BJ (cell line): Measurements from ENCODE around the gene RNU2-63P. TPM values are rescaled to one million over a fixed set of nuclear protein-coding genes. Genes with fewer than 3 reads are reported as not detected.
"Not testable (repeated sequence)": the region's sequence is repeated elsewhere in the genome, so short reads cannot be mapped to it uniquely, and the experiment has no call there.

Experiments used
- CTCF ChIA-PET: fragments of 350-600 bp; formaldehyde crosslinking; extraction: SDS; loops from one replicate; lab custom pipeline; 2021; ENCODE audit warnings: antibody characterized with exemption, inconsistent platforms; lab: Yijun Ruan, JAX
- POLR2A ChIA-PET: fragments of 300-600 bp; sonication (Branson Sonifier 250); formaldehyde crosslinking; extraction: SDS; loops from one replicate; lab custom pipeline; 2021; ENCODE audit warnings: antibody characterized with exemption; lab: Charles Lee
- DNase-seq: peaks from one replicate; pipeline ENCODE4 v3.0.0-alpha.2; 2011; ENCODE audit warnings: low read depth
- H3K27me3 ChIP-seq: 2 replicates; pipeline ENCODE4 v1.6.0; 2011; ENCODE audit warnings: low read length; ENCODE audit not compliant: control insufficient read depth, insufficient read depth
- H3K36me3 ChIP-seq: 2 replicates; pipeline ENCODE4 v1.5.1; 2011; ENCODE audit warnings: low read length; ENCODE audit not compliant: control insufficient read depth, insufficient read depth
- H3K4me3 ChIP-seq: 2 replicates; pipeline ENCODE4 v1.5.1; 2011; ENCODE audit warnings: low read depth, mild to moderate bottlenecking, control low read depth, low read length
- CTCF ChIP-seq: IDR thresholded peaks from 2 replicates; pipeline ENCODE4 v1.5.1; 2011; ENCODE audit warnings: low read depth, mild to moderate bottlenecking, control low read depth, inconsistent platforms, low read length, moderate library complexity; ENCODE audit not compliant: insufficient read depth
- polyA plus RNA-seq: library from polyadenylated mRNA; depleted of rRNA; stranded (reverse); fragments of >200 nt; gene quantifications from 2 replicates; pipeline ENCODE4 v1.2.3, GENCODE V29; 2011

RNU2-63P gene
- polyA plus RNA-seq, 1 experiment, result not detected

- ChIA-PET POLR2A (no interaction called here), CTCF (no interaction called here)
Observed at GRCh38 chr2:88006912-88007439, 9.4 kb downstream of the RNU2-63P start.

DNA sequence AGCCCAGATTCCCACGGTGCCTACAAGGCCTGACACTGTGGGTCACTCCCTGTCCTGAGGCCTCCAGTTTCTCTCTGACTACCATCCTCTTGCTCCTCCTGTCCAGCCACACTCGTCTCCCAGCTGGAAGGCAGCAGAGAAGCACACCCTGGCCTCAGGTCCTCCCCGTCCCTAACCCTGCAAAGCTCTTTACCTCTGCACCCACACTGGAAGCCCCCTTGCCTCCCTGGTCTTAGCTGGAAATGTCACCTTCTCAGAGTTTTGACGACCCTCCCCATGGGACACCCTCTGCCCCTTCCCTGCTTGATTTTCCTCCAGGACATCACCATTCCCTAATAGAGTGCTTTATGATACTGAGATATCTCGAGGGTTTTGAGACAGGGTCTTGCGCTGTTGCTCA, 10.6 kb downstream of the RNU2-63P start:
- DNase-seq, result no peak
- no peak for TF ChIP-seq CTCF
- H3K4me3 ChIP-seq, result no peak overlapping the region
- no peaks in the 10 kb centered on the region for H3K36me3 ChIP-seq
- H3K27me3 ChIP-seq, result no peaks in the 10 kb centered on the region
- ChIA-PET CTCF (interaction anchor here (0.6 to 1.5 kb wide), 3 partner anchors 9 to 163 kb away, joined by 3 to 4 read pairs (median 3); no protein-coding TSS in a partner anchor), POLR2A (no interaction called here)

More at GRCh38 chr2:88006912-88007439, 9.4 kb downstream of the RNU2-63P start:
- no peak overlapping the region for H3K4me3 ChIP-seq
- no peaks in the 10 kb centered on the region for H3K27me3 ChIP-seq
- no peak for TF ChIP-seq CTCF
- DNase-seq, result no peak
- H3K36me3 ChIP-seq, result no peaks in the 10 kb centered on the region

- ChIA-PET CTCF (interaction anchor here (1.5 to 1.6 kb wide), 2 partner anchors 7 to 9 kb away, joined by 4 to 7 read pairs; no protein-coding TSS in a partner anchor), POLR2A (no interaction called here)
- DNase-seq, result no peak
- no peaks in the 10 kb centered on the region for H3K27me3 ChIP-seq
- no peak for TF ChIP-seq CTCF
- no peaks in the 10 kb centered on the region for H3K36me3 ChIP-seq
- H3K4me3 ChIP-seq, result no peak overlapping the region
Observed at GRCh38 chr2:88003074-88003755, 13.1 kb downstream of the RNU2-63P start.

DNA sequence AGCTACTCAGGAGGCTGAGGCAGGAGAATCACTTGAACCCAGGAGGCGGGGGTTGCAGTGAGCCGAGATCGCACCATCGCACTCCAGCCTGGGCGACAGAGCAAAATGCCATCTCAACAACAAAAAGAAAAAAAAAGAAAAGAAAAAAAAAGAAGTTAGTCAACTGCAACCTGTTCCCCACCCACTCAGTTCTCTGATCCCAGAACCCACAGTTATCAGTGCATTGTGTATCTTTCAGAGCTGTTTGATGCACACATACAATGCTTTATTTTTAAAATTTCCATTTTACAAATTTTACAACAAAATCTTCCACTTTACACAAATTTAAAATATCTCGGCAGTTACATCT, 14.0 kb downstream of the RNU2-63P start:
- no peak for DNase-seq
- POLR2A ChIA-PET, result no interaction called here
- no peak overlapping the region for H3K4me3 ChIP-seq
- H3K36me3 ChIP-seq, result no peaks in the 10 kb centered on the region
- no peaks in the 10 kb centered on the region for H3K27me3 ChIP-seq
- no peak for TF ChIP-seq CTCF
- CTCF ChIA-PET, result interaction anchor here (0.7 to 1.6 kb wide), 7 partner anchors 8 to 184 kb away, joined by 3 to 10 read pairs (median 4); partner anchors contain the start of gene RNU2-63P

- POLR2A ChIA-PET, DNase-seq, H3K36me3 ChIP-seq, H3K4me3 ChIP-seq, H3K27me3 ChIP-seq: not testable (repeated sequence)
- CTCF ChIA-PET, result interaction anchor here (1.6 kb wide), 1 partner anchor 60 kb away, joined by 4 read pairs; no protein-coding TSS in a partner anchor
Observed at GRCh38 chr2:88000474-88000873, 15.9 kb downstream of the RNU2-63P start.
